HG03095 (cell line): ENCODE results near the gene IGFBP5.

Experiments
- ATAC-seq: cut with Tn5 transposase; IDR thresholded peaks from one replicate; pipeline ENCODE4 v1.9.1; 2021; ENCODE audit warnings: moderate library complexity; ENCODE audit not compliant: unreplicated experiment

Gene IGFBP5, protein sequence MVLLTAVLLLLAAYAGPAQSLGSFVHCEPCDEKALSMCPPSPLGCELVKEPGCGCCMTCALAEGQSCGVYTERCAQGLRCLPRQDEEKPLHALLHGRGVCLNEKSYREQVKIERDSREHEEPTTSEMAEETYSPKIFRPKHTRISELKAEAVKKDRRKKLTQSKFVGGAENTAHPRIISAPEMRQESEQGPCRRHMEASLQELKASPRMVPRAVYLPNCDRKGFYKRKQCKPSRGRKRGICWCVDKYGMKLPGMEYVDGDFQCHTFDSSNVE

DNA sequence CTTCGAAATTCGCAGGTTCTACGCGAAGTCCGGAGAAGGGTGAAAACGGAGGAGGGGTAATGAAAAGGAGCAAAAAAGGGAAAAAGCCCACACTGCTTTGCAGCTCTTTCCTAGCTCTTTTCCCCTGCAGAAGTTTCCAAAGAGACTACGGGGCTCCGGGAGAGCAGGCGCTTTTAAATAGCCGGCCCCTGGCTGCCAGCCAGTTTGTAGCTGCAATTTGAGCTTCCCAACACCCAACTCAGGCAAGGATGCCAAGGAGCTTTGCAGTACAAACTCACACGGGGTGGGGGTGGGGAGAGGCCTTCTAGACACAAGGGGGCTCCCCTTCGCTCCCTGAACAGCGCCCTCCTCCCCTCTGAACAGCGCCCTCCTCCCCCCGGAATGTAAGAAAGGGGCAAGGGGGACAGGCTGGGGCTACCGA is at the start of gene IGFBP5:
Gene IGFBP5 (minus strand): TSS at position 149 of the 421 bp plus-strand sequence. CDS start 774 bp downstream, outside the sequence.
- ATAC-seq, result no peak

DNA sequence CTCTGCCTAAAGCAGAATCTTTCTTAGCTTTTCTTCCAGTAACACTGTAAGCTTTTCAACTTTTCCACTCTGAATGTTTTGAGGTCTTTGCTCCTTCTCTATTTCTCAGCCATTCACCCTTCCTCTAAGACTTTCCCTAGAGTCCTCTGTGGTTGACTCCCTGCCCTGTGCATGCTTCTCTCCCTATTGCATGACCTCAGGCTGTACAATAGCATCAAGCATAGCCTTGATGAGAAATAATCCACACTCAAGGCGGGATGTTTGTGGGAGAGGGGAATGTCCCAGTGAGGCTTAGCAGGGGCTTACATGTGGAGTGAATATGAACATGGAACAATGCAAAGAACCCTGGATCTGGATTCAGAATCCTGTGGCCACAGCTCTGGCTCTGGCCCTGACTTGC is 48.4 kb upstream of the IGFBP5 start:
- no peak for ATAC-seq

DNA sequence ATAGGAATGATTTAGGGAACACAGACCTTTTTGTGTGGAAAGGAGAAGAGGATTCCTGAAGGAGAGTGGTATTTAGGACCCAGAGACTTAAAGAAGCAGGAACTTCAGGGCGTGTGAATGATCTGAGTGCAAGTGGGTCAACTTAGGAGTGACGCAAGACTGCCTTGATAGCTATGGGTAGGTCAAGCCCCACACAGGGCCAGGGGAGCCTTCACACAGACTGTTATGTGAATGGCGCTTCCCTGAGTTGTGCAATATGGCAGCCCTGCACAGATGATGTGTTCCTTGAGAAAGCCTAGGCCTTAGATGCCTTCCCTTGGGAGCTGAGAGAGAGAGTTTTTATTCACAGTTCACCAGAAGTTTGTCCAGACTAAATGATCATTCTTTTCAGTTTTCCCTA is 47.1 kb upstream of the IGFBP5 start:
- no peak for ATAC-seq

DNA sequence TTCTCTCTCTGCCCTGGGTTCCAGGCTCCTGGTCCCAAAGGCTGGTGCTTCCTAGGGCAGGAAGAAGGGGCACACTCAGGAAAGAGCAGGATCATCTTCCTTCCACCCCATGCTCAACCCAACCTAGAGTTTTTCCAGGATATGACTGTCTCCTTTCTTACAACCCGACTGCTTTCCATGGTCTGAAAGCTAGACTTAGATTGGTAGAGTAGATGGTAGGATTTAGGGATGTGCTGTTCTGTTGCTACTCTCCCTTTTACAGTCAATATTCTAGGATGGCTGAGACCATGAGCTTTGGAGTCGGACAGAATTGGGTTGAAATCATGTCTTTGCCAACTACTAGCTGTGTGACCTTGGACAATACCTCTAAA is 45.9 kb upstream of the IGFBP5 start:
- ATAC-seq, result no peak

DNA sequence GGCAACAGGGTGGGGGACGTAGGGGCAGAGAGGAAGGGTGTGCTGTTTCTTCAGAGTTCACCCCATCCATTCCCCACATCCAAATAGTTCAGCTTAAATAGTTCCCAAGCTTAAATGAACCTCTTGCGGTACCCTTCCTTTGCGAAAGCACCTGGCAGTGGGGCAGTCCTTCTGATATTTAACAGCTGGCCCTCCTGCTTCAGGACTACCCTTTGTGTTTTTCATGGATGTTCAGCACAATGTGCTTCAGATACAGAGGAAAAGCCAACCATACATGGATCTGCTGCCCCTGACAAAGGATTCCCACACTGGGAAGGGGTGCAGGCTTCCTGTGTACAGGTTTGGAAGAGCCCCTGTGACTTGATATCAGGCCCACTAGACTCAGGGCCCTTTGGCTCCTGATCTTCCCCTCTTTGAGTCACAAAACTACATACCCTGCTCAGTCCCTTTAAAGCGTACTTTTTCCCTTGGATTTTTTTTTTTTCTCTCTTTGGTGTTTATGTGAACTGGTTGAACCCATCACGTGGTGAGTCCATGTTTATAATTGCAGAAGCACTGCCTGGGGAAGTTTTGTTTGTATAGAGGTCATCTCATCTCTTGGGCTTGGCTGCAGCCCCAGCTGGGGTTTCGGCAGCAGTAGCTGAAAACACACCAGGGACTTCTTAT is 45.3 kb upstream of the IGFBP5 start:
- ATAC-seq, result no peak

DNA sequence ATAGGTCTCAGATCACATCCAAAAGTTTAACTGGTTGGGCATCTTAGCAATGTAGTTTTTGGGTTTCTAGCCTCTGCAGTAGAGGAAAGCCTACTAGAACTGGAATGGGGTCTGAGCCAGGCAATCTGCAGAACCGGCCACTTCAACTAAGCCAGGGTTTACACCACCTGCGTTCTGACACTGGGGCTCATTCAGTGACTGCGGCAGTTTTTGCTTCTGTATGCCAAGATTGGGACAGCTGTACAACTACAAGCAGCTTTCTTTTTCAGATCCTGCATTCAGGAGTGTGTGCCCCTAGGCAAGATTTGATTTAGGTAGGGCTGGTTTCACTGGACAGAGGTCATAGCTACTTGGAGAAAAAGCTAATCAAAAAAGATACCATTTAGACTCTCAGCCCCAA is 43.7 kb upstream of the IGFBP5 start:
- ATAC-seq, result no peak

DNA sequence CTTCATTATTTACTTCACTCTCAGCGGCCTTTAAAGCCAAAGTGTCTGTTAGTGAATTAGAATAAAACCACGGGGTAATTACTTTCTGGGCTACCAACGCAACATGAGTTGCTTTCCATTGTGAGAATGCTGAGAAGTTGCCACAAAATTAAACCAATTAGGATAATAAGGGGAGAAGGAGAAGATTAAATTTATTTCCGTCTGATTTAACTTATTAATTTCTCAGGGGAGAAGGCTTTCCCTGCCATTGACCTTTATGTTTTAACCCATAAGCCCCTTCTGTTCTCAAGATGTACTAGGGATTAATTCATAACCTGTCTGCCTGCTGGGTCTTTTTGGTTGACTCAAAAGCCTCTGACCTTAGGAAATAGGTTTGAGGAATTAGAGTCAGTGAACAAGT is 42.3 kb upstream of the IGFBP5 start:
- ATAC-seq, result no peak

DNA sequence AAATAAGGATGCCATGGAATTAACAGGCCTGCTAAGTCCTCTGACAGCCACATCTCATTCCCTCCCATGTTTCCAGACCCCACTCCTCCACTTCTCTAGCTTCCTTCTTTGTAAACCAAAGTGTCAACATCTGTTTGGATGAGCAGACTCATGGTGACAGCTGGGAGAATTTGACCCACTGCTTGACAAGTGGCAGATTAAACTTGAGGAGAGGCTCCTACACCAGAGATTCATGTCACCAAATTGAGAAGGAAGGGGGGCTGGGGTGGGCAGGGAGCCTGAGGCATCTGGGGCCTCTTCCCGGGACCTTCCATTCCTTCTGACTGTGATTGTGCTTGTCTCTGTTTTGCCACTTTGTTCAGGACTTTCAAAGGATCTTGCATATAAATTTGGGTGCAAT is 41.0 kb upstream of the IGFBP5 start:
- ATAC-seq, result no peak

DNA sequence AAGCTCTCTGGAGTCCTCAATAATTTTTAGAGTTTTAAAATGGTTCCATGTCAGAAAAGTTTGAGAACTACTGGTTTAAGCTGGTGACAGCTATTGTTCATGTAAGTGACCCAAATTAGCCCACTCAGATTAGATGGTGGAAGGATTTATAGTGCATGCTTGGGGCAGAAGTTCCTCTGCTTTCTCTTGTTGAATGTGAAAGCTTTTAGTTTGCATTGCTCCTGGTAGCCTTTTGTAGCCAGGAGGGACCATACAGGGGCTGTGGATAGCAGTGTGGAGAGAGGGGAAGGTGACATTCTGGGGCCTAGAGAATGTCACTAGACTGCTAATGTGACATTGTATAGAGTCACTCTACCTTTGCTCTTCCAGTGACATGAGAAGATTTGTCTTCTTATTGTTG is 40.3 kb upstream of the IGFBP5 start:
- ATAC-seq, result no peak

DNA sequence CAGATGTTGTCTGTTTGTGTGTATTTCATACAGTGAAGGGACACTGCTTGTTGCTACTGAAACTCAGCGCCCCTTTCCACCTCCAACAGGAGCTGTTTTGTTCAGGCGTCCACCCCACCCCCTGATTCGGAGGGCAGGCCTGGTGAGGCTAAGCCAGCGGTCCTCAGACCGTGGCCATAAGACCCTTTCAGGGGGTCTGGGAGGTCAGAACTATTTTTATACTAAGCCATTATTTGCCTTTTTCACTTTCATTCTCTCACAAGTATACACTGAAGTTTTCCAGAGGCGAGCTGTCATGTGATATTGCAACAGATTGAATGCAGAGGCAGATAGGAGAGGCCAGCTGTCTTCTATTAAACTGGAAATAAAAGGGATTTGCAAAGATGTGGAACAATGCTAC is 39.7 kb upstream of the IGFBP5 start:
- no peak for ATAC-seq

DNA sequence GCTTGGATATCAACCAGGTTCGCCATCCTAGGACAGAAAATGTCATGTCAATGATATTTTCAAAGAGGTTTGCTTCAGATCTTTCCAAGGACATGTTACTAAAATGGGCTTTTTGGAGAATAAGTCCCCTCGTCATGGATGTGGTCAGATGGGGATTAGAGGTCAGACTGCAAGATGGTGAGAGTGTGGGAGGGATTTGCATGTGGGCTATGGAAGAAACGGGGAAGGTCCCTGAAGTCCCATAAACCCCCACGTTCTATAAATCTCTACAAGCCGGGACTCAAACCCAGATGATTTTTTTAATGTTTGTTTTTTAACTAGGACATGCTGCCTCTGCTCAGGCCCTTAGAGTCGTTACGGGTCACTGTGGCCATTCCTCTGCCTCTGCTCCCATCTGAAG is 37.7 kb upstream of the IGFBP5 start:
- no peak for ATAC-seq

DNA sequence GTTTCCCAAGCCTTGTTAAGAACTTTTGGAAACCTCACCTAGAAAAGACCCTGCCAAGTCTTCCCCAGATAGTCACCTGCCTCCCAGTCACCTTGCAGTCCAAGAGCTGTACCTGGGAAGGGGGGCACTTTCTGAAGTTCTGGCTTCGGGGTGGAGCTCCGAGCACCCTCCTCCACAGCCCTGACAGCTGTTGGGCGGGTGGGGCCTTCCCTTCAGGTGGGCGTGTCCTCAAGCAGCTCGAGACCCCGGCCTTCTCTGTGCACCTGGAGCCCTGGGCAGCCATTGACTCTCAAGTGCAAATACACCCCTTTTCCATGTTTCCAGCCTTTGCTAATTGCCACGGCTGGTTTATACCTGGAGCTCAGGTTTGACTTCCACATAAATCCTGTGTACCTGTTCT is 37.0 kb upstream of the IGFBP5 start:
- no peak for ATAC-seq

DNA sequence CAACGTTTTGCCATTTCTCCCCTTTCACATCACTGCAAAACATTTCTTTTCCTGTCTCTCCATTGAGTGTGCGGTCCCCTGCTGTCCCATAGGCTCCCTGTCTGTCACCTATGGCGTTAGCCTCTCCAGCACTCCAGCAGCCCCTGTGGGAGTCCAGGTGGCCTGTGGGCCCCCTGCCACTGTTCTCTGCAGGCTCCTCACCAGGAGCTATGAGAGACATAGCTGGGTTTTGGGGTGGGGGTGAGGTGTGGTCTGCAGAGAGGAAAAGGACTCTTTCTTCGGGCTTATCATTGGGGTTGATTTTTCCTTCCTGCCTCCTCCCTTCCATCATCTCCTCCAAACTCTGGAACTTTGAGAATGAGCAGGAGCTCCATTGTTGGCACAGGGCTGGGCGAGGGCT is 36.1 kb upstream of the IGFBP5 start:
- no peak for ATAC-seq

DNA sequence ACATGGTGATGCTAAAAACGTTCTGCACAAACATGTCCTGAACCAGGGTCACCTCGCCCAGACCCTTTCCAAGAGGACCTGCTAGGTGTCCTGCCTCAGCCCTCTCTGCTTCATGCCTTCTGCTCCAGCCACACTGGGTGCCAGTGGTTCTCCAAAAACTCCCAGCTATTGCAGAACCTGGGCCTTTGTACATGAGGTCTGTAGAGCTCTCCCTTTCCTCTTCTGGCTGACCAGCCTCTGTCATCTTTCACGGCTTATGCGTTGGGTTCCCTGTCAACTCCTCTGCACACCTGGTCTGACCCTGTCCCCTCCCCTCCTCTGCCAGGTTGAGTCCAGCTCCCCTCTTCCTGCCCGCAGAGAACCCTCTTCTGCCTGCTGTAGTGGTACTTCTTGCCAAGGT is 35.5 kb upstream of the IGFBP5 start:
- no peak for ATAC-seq

DNA sequence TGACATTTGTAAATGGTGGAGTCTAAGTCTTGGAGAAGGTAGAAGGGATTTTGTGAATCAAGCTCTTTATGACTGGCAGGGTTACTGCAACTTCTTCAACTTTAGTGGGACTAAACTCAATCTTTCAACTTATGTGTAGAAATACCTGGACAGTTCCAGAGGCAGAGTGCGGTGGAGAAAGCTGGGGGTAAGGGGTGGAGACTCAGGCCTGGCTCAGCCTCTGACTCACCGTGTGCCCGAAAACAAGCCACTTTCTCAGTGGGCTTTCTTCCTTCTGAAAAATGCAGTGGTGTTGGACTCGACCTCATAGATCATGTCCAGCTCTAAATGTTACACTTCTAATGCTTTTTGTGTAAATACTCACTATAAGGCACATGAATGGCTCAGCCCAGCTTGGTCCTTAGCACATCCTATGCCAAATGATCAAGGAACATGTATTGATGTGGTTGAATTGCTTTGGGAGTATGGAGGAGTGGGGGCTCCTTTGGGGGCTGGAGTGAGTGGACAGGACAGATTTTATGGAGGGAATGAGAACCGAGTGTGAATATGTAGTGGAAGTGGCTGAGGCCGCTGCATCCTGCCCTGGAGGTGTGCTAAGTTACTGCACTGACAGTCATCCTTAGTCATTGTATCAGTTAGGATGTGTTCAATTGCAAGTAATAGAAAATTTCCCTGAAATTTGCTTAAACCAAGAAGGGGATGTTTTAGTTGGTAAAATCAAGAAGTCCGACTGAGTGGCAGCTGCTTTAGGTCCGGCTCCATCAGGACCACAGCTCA is 32.2 kb upstream of the IGFBP5 start:
- no peak for ATAC-seq

DNA sequence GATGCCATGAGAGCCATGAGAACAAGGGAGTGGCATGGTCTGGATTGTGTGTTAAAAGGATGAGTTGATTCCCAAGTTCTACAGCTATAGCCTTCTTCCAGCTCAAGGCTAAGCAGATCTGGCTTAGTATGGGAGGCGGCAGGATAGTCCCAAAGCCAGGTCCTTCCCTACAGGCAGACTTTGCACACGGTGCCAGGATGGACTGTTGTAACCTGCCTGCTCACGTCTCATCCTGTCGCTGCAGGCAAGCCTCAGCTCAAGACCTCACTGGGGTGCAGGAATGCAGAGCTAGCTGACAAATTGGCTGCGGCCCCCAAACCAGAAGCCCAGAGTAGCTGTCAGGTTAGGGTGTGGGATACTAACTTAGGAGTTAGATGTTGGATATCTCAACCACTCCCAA is 28.8 kb upstream of the IGFBP5 start:
- no peak for ATAC-seq

DNA sequence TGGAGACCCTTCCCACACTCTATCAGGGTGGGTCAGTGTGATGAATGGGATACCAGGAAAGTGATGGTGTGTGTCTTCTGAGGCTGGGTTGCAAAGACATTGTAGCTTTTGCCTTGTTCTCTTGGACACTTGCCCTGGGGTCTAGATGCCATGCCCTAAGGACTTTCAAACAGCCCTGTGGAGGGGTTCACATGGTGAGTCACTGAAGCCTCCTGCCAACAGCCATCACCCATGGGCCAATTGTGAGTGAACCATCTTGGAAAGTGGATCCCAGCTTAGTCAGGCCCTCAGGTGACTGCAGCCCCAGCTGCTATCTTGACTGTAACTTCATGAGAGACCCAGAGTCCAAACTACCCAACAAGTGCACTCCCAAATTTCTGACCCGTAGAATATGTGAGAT is 25.8 kb upstream of the IGFBP5 start:
- ATAC-seq, result no peak

DNA sequence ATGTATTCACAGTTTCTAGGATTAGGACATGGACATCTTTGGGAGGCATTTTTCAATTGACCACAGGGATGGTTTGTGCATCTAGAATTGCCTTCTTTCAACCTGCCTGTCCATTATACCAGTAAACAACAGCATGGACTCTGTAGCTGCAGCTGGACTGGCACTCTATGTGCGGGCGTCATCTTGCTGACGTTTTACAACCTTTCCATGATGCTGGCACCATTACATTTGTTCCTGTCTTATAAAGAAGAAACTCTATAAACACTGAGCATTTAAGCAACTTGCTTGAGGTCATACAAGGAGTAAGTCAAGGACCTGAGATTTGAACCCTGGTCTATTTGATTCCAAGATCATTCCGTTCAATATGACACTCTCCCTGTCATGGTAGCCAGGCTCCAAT is 25.4 kb upstream of the IGFBP5 start:
- no peak for ATAC-seq

DNA sequence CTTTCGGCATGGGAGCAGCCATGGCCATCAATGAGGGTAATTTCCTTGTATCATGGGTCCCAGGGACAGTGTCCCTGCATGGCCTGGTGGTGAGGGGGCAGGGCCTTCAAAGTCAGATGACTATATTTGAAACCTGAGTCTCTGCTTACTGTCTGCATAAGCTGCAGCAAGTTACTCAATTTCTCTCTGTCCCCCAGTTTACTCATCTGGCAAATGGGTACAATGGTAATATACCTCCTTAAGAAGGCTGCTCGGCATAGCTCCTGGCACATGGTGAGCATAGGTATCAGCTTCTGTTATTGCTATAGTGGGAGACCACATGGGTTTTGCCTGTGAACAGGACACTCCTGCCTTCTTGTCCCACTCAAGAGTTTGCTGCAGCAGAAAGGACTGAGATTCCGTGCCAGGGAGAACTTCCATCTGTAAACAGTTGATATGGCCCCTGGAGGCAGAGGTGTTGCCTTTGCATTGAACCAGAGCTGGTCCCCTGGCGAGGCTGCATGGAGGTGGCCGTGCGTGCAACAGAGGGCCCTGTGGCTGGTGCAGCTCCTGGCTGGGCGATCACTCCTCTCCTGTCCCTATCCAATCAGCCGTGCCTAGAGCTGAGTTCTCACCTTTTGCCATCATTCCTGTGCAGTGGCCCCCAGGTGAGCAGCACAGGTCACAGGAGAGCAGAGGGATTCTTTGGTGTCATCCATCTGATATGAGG is 22.7 kb upstream of the IGFBP5 start:
- ATAC-seq, result no peak

DNA sequence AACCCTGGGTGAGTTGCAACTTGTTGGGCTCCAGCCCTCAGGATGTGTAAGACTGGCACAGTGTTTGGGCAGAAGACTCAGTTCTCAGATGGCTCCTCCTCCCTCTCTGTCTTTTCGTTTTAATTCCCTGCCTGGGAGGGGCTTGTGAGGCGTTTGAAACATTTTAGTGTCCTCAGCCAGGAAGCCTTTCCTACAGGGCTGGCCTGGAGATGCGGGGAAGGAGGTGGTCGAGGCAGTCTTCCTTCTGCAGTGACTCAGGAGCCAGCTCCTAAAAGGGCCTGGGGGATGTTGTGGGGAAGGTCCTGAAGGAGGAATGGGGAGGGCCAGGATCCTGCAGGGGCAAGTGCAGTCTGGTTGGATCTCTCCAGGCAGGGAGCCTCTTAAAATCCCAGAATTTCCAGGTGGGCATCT is 22.1 kb upstream of the IGFBP5 start:
- no peak for ATAC-seq

DNA sequence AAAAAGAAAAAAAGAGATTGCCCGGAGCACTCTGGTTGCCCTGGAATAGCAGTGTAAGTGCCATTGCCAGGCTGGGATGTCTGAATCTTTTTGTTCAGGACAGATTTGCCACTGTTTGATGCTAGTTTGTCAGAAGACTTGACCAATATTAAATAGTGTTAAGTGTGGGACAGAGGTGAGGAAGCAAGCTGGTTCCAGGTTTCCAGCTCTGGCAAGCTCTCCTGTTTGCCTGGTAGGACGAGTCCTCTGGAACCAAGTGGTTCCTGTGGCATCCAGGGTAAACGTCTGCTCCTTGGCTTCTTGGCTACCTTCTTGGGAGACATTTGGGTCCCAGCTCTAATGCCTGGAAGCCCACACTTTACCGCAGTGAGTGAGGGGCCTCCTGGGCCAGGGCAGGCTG is 20.8 kb upstream of the IGFBP5 start:
- ATAC-seq, result no peak
